Testis (tissue), 3 donors: ENCODE measurements around the gene CCDC152. TPM values are rescaled to one million over a fixed set of nuclear protein-coding genes. Genes with fewer than 3 reads are reported as not detected.

Experiments used
- DNase-seq: peaks from one replicate; pipeline ENCODE4 v3.0.0-alpha.2; 2019
- H3K27ac ChIP-seq, 2 donors: fragments of 200-600 bp; sonication (generic); one replicate each; pipeline ENCODE4 v1.5.1; 2019
- H3K27me3 ChIP-seq: fragments of 200-600 bp; sonication (generic); one replicate; pipeline ENCODE4 v1.5.1; 2019
- H3K36me3 ChIP-seq: fragments of 200-600 bp; sonication (generic); one replicate; pipeline ENCODE4 v1.5.1; 2017; ENCODE audit warnings: low read depth; ENCODE audit errors: missing control alignments
- H3K4me1 ChIP-seq: fragments of 200-600 bp; sonication (generic); one replicate; pipeline ENCODE4 v1.5.1; 2019
- H3K4me3 ChIP-seq, 2 donors: fragments of 200-600 bp; sonication (generic); one replicate each; pipeline ENCODE4 v1.5.1; 2017 to 2019
- H3K9me3 ChIP-seq: fragments of 200-600 bp; sonication (generic); one replicate; pipeline ENCODE4 v1.5.1; 2017
- CTCF ChIP-seq, 3 experiments: fragments of 450-650 bp in 2 of 3; fragments of 200-600 bp in 1 of 3; sonication (generic) in 1 of 3; IDR thresholded peaks; one replicate each; pipeline ENCODE4 v1.5.1; 2016 to 2019; ENCODE audit warnings: antibody characterized with exemption in 3 of 3, mild to moderate bottlenecking in 2 of 3, moderate library complexity in 1 of 3
- POLR2A ChIP-seq: fragments of 450-650 bp; IDR thresholded peaks from one replicate; pipeline ENCODE4 v1.6.1; 2017; ENCODE audit warnings: antibody characterized with exemption, mild to moderate bottlenecking, moderate library complexity
- WGBS, 2 donors: methylation state at CpG; one replicate each; pipeline ENCODE4 v1.1.5; 2018; 5-methylcytosine and 5-hydroxymethylcytosine counted together
- intact Hi-C: fragments of 100-400 bp; cut with DNase I; formaldehyde crosslinking; loops from one replicate; pipeline ENCODE4 v1.15.1; 2023; ENCODE audit warnings: low total_unique reads
- polyA plus RNA-seq: library from polyadenylated mRNA; stranded (reverse); fragments of 350-450 nt; fragmentation: Illumina TruSeq; extraction: RNeasy Lipid Tissue Mini Kit (QIAGEN cat#74804); gene quantifications from one replicate; pipeline ENCODE4 v1.2.3, GENCODE V29; 2014; ENCODE audit warnings: low read depth, low replicate concordance; ENCODE audit not compliant: insufficient read depth
- total RNA-seq, 2 donors: library from RNA; depleted of rRNA; stranded (reverse); fragments of >200 nt; gene quantifications; one replicate each; pipeline ENCODE4 v1.2.3, GENCODE V29; 2016

CCDC152 gene
- total and polyA plus RNA-seq, 3 donors from 2014 or later: 1.4 to 5.2 (median 2.4) TPM

DNA sequence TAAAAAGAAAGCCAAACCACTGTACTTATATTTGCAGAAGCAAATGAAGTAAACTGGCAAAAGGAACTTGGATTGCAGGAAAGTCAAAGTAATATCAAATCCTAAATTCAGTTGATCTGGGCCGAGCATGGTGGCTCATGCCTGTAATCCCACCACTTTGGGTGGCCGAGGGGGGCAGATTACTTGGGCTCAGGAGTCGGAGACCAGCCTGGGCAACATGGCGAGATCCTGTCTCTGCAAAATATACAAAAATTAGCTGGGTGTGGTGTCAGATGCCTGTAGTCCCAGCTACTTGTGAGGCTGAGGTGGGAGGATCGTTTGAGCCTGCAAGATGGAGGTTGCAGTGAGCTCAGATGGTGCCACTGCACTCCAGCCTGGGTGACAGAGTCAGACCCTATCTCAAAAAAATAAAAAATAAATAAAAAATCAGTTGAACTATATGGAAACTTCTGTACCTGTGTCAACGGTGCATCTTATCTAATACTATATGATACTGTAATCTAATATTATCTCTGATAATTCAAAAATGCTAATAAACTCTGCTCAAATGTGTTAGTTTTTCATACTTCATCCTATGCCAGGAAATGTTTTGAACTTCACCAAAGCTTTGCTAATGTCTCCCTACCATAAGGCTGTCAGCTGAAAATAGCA is 45.0 kb downstream of the CCDC152 start:
- 94 to 95% methylated on average over 6 of the region's 6 CpGs for WGBS, 2 donors
- no peaks in the 10 kb centered on the region for H3K36me3 ChIP-seq

GRCh38 chr5:42804717-42805339 is 48.2 kb downstream of the CCDC152 start:
- TF ChIP-seq CTCF (IDR thresholded peaks at IDR 0.05): no peak
- TF ChIP-seq POLR2A: no peak
- H3K4me1 ChIP-seq: no peaks in the 10 kb centered on the region
- H3K27me3 ChIP-seq: no peaks in the 10 kb centered on the region
- 73 to 86% methylated on average over 4 of the region's 4 CpGs for WGBS, 2 donors
- H3K36me3 ChIP-seq: no peaks in the 10 kb centered on the region
- H3K9me3 ChIP-seq: no peaks in the 10 kb centered on the region
- intact Hi-C loops: no loop called here
- H3K27ac ChIP-seq: no peak overlapping the region
- no peak overlapping the region for H3K4me3 ChIP-seq
- no peak for DNase-seq

More for the DNA sequence above, 45.0 kb downstream of the CCDC152 start:
- Histone ChIP-seq H3K4me3 (no peak overlapping the region), H3K4me1 (no peaks in the 10 kb centered on the region), H3K27me3 (no peaks in the 10 kb centered on the region), H3K27ac (no peak overlapping the region), H3K9me3 (no peaks in the 10 kb centered on the region)
- no peak for DNase-seq
- no peak for TF ChIP-seq CTCF (IDR thresholded peaks at IDR 0.05)
- TF ChIP-seq POLR2A: no peak
- intact Hi-C loops: no loop called here

DNA sequence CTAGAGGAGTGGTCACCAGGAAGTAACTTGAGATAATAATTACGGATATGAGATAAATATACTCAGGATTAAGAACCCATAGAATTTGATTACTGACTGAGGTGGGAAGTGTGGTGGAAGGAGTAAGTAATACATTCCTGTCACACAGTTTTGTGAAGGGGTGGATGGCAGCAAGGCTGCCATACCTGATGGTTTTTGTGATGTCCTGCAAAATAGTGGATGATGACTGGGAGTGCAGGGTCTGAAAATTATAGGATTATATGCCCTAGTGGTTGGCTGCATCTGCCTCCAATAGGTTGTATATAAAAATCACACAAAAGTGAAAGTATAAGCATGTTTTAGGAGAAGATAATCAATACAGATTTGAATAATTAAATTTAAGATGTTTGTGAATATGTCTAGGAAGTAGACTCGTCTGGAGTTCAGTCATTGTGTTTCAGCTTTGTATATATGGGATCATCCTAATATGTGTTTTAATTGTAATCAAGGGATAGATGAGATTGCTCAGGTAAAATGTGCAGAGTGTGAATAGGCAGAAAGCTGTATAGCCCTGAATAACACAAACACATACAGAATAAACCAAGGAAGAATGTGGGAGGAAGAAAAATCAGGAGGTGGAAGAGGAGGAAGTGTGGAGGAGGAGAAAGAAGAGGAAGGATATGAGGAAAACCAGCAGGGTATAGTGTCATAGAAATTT is 49.5 kb downstream of the CCDC152 start:
- DNase-seq: no peak
- TF ChIP-seq CTCF (IDR thresholded peaks at IDR 0.05): no peak
- TF ChIP-seq POLR2A: no peak
- no peaks in the 10 kb centered on the region for H3K4me1 ChIP-seq
- WGBS, 2 donors: 70 to 71% methylated on average over 2 of the region's 2 CpGs
- no peaks in the 10 kb centered on the region for H3K9me3 ChIP-seq
- no peak overlapping the region for H3K4me3 ChIP-seq
- H3K27ac ChIP-seq: no peak overlapping the region
- H3K27me3 ChIP-seq: no peaks in the 10 kb centered on the region
- intact Hi-C loops: no loop called here
- H3K36me3 ChIP-seq: no peaks in the 10 kb centered on the region

DNA sequence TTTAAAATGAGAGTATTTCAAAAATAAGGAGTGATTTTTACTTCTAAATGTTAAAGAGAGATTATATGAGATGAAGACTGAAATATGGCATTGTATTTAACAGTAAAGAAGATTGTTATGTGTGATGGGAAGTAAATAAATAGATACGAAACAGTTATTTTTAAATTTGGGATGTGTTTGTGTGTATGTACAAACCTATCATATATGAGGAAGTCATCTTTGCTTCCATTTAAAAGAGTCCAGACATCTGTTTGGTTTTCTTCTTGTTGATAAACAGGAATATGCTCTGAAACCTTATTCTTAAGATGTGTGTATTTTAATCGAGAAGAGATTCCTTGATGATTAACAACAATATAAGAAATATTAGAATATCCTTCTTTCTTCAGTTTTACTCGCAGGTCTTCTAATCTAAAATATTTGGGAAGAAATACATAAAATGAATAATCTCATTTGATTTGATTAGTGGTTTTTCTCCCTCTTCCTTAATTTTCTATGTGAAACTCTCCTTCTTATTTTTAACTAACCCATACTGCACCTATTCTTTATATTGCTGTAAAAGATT is 50.2 kb downstream of the CCDC152 start:
- H3K27ac ChIP-seq: no peak overlapping the region
- H3K4me1 ChIP-seq: no peaks in the 10 kb centered on the region
- H3K36me3 ChIP-seq: no peaks in the 10 kb centered on the region
- intact Hi-C loops: no loop called here
- H3K27me3 ChIP-seq: no peaks in the 10 kb centered on the region
- TF ChIP-seq POLR2A (no peak), CTCF (IDR thresholded peaks at IDR 0.05) (no peak)
- DNase-seq: no peak
- 84 to 89% methylated on average over 3 of the region's 3 CpGs for WGBS, 2 donors
- H3K4me3 ChIP-seq: no peak overlapping the region
- H3K9me3 ChIP-seq: no peaks in the 10 kb centered on the region
